SIG-M5 treated with dmso at 0.1 percent for 504 hours (cell line): ENCODE results near the gene FGF6.
"Not testable (repeated sequence)": the region's sequence is repeated elsewhere in the genome, so short reads cannot be mapped to it uniquely, and the experiment has no call there.

ENCODE experiments used
- DNase-seq: peaks from one replicate; lab custom pipeline; 2025; ENCODE audit not compliant: unreplicated experiment; lab: John Stamatoyannopoulos, UW

Gene FGF6

GRCh38 chr12:4445156-4446101, at the start of gene FGF6:
TSS of gene FGF6 (minus strand) at chr12:4445815. CDS start at chr12:4445570, 245 bp downstream.
- DNase-seq, result no peak

- DNase-seq, result no peak
Measured at GRCh38 chr12:4490973-4491372, 45.4 kb upstream of the FGF6 start.

DNA sequence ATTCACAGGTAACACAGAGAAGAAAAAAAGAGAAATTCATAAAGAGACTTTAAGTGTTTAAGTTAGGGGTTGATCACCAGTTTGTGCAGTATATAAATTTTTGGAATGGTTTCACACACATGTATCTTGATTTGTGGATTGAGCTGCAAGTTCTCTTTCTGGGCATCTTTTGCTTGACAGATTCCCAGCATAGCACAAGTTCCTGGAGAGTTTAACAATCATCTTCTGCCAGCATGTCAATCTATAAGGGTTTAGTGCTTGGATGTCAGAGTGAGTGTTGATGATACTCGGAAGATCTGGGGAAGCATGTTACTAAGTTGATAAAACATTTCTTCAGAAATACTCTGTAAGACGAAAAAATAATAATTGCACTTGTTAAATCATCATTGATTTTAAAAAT, 43.9 kb upstream of the FGF6 start:
- no peak for DNase-seq

DNA sequence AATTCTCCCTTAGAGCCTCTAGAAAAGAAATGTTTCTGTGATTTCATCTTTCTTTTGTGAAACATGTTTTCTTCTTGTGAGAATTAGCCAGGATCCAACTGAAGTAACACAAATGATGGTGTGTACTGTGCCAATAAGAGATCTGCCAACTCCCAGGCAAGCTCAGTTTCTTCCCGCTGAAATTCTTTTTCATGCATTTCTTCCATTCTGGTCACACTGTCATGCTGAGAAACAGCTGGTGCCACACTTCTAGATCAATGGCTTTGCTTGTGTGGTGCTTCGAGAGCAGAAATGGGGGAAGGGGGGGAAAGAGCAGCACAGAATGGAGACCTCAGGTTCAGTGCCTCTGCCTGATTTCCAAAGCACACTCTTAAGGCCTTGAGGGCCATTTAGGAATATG, 41.4 kb upstream of the FGF6 start:
- no peak for DNase-seq

DNA sequence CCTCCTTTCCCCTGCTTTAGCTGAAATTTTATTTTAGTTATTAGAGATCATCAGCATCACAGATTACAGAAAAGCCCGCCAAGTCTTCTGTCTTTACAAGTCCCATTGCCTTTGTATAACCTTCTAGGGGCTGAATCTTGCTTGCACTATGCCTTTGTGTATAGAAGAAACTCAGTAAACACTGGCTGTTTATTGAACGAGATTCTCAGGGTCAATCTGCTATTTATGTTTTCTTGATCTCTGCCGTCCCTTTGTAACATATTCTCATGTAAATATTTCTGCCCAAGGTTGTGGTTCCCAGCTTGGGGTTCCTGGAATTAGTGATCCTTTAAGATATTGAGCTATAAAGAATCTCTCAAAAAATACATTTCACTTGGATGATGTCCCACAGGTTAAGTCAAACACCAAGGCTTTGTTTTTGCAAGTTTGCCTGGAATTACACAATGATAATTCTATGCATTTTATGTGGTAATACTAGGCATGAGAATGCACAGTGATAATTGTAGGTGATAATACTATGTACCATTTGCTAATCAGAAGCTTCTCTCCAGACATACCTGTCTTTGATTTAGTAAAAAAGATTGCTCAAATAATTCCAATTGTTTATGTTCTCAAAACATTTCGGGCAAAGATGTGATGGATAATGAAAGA, 40.6 kb upstream of the FGF6 start:
- DNase-seq, result no peak

DNA sequence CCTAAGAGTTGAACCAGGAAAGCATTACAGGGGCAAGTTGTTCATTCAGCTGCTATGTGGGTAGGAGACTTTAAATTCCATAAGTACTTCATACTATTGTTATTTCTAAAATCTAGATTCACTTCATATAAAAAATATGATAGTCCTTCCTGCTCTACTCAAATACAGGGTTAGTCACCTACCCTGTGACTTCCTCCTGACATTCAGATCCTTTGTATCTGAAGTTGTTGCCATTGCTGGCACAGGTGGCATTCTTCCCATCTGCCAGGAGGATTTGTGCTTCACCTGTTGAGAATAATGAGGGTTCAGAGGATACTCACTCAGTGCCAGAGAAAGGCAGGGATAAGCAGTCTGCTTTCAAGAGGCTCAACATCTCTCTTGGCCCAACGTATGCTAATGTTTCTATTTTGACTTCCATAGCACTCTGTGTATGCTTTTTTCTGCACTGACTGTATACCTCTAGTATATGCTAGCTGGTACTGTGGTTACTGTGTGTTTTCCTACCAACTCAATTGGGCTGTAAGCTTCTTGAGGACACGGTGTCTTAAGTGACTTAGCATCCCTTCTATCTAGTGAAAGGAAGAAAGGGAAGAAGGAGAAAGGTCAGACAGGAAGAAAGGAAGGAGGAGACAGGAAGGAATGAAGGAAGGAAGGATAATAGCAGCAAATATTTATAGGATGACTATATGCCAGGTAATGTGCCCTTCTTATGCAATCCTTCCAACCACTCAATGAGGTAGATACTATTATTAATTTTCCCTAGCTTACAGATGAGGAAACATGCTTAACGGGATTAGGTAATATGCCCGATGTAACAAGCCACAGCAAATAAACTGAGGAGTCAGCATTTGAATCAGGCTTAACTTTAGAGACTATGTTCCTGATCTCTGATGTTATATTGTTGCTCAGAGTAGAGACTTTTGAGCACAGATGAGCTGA, 38.5 kb upstream of the FGF6 start:
- peak; percentile 12 for DNase-seq

DNA sequence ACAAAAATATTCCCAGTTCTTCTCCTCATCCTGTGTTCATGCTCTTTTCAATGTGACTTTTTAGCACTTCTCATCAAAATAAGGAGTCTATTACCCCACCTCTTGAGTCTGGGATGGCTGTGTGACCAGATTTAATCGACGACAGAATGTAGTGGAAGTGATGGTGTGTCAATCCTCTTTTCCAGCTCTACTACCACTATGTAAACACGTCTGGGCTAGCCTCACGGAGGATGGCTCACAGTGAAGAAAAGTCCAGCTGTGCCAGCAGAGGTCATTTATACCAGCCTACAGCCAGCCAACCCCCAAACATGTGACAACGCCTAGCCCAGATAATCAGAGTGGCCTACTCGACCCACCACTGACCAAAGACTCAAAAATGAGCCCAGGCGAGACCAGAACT, 37.3 kb upstream of the FGF6 start:
- no peak for DNase-seq

DNA sequence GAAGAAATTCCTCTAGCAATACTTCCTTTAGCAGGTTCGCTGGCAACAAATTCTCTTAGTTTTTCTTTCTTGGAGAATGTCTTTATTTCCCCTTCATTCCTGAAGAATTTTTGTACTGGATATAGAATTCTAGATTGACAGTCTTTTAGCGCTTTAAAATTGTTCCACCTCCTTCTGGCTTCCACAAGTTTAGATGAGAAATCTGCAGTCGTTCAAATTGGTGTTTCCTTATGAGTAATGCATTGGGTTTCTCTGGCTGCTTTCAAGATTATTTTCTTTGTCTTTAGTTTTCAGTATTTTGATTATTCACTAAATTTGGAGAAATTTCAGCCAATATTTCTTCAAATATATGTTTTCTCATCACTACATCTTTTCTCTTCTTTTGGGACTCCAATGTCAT, 33.3 kb upstream of the FGF6 start:
- DNase-seq, result peak; percentile 1

GRCh38 chr12:4477129-4477528, 31.5 kb upstream of the FGF6 start:
- peak; percentile 87 for DNase-seq

- peak; percentile 48 for DNase-seq
Measured at GRCh38 chr12:4472046-4472445, 26.4 kb upstream of the FGF6 start.

DNA sequence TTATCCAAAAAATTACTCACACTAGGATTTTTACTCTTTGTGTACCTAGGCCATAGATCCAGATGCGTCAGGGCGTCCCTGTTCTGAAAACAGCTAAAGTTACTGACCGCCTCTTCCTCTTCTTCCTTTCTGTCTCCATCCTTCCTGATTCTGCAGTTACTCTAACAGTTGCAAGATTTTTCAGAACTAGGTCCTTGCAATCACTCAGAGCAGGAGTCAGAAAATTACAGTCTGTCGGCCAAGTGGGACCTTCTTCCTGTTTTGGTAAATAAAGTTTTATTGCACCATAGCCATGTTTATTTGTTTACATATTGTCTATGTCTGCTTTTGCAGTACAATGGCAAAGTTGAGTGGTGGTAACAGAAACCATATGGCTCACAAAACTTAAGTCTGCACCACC, 25.6 kb upstream of the FGF6 start:
- DNase-seq, result peak; percentile 33

- no peak for DNase-seq
Measured at GRCh38 chr12:4468994-4469393, 23.4 kb upstream of the FGF6 start.

- no peak for DNase-seq
Measured at GRCh38 chr12:4460761-4461160, 15.1 kb upstream of the FGF6 start.

DNA sequence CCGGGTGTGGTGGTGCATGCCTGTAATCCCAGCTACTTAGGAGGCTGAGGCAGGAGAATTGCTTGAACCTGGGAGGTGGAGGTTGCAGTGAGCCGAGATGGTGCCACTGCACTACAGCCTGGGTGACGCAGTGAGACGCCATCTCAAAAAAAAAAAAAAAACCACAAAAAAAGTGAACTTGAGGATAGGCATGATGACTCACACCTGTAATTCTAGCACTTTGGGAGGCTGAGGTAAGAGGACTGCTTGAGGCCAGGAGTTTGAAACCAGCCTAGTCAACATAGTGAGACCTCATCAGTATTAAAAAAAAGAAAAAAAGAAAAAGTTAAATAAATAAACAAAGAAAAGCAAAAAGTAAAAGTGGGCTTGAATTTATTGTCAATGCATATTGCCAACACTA, 10.2 kb upstream of the FGF6 start:
- not testable (repeated sequence) for DNase-seq

GRCh38 chr12:4454315-4454860, 8.8 kb upstream of the FGF6 start:
- no peak for DNase-seq

DNA sequence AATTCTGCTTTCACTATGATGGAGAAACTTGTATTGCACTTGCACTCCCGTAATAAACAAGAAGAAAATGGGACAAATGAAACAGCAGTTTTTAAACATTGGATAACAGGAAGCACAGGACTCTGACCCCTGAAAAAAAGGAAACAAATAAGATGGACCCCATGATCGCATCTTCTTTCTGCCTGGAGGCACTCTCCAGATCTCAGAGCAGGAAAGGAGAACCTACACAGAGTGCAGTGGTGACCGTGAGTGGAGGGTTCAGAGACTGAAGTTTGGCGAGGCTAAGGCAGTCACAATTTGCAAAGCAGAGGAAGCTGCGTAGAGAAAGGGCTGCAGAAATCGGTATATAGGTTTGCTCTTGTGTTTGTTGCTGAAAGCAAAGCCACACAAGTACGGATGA, 6.1 kb upstream of the FGF6 start:
- DNase-seq, result no peak

DNA sequence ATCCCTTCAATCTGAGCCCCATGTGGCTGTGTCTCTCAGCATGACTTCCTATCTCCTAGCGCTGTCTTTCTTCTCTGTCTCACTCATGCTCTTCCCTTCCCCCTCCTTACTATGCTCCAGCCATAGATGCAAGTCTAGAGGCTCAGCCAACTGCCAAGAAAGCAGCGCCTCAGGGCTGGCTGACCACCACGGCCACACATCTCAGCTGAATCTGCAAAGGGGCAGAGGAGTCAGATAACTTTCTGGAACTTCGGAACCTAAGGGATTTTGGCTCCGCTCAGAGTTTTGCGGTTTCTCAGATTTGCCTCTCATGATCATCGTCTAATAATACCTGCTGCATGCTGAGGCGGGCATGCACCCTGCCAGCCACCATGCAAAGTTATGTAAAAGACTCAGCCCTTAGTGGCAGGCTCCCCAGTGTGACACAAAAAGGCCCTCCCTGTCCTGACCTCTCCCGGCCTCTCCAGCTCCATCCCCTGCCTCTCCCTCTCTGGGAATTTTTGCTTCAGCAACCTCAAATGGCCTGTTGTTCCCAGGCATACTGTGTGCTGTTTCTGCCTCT, 5.0 kb upstream of the FGF6 start:
- no peak for DNase-seq

GRCh38 chr12:4449851-4450221, 4.2 kb upstream of the FGF6 start:
- DNase-seq, result no peak

DNA sequence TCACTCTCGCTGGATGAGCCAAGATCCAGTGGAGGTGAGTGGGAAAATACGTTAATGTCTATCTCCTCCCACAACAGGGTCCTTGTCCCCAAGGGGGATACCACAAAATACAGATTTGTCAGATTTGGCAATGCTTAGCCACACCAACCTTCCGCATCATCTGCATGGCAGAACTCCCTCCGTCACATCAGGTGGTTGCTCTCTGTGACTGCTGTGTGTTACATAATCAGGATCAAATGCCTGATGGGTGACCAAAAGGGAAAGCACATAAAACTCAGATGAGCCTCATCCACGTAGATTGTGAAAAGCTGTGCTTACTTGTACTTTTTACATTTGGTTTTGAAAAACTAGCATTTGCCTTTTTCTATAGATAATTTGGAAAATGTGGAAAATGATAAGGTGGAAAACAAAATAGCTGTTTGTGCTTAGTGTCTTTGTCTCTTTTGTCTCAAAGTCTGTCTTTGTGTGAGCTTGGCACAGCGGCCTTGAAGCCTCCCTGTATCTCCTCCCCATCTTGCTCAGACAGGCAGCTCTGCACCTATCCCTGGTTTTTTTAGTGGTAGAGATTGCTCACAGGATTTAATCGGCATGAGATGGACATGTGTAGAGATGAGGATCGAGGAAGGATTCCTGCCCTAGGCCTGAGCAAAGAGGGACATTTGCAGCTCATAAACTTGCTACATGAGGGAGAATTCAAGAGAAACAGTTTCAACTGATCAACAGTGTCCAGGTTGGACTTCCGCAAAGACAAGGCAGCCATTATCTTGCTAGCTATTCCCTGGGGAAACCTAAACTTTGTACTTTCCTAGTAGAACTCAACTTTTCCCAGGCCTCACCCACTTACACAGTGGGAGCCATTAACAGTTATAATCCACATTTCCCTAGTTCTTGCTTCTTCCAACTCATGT, 3.6 kb upstream of the FGF6 start:
- peak; percentile 19 for DNase-seq
